Retina (tissue), 1 donor: ENCODE measurements around the gene PAK1IP1.
A peak's percentile ranks its signal among the peaks of the same experiment; 100 is the strongest.
"Not testable (repeated sequence)": the region's sequence is repeated elsewhere in the genome, so short reads cannot be mapped to it uniquely, and the experiment has no call there.

ENCODE experiments used
- DNase-seq: peaks from one replicate; pipeline ENCODE4 v3.0.0-alpha.2; 2016

Gene PAK1IP1

DNA sequence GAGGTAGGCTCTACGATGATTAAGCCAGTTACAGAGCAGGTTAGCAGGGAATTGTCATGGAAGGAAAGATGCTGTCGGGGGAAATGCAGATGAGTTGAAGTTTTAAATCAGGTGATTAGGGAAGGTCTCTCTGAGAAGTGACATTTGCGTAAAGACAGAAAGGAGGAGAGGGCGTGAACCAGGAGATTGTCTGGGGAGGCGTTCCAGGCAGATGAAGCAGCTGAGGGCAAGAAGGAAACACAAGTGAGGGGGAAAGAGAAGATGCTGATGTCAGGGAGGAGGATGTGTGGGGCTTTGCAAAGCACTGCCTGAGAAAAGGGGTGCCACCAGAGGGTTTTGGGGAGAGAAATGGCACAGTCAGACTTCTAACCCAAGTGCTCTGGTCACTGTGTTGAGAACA lies 50.3 kb downstream of the PAK1IP1 start:
- DNase-seq: no peak

DNA sequence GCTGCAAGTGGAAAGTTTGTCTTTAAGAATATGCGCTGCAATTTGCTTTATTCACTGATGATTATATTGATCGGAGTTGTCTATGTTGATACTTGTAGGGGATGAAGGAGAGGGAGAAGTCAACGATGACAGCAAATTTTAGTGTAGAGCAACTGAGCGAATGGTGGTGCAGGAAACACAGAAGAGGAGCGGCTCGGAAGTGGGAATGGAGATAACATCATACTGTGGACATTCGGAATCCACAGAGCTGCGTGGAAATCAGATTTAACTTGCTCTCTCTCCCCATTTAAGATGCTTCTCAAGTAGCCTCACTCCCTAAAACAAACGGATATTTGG lies 52.1 kb downstream of the PAK1IP1 start:
- peak; percentile 5 for DNase-seq

DNA sequence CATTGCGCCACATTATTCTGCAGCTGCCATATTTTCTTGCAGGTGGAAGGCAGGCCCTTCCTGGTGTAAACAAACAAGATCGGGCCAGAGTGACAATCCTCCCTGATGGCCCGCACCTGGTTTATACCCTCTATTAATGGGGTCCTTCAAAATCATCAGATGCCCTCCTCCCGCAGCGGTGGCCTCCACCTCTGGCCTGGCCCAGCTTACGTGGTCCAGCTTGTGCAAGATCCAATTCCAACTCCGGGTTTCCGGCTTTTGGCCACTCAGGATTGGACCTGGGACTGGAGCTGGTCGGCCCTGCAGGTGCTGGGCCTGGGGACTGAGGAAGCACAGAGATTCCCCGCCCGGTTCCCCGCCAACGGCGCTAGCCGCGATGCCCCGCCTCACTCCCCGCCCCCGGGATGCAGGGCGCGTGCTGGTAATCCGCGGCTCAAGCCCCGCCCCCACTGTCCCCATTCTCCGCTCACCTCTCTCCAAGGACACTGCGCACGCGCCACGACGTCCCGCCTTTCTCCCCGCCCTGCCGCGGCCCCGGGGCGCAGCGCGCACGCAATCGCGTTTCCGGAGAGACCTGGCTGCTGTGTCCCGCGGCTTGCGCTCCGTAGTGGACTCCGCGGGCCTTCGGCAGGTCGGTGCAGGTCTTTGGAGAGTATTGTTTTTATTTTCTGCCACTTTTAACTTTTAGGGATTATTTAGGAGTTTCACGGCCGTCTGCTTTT lies 52.6 kb downstream of the PAK1IP1 start, which contains the start of gene TMEM14B:
Gene TMEM14B (plus strand): TSS at position 555 of the 722 bp plus-strand sequence. CDS start 1,441 bp downstream, outside the sequence.
- peak; percentile 97 for DNase-seq

DNA sequence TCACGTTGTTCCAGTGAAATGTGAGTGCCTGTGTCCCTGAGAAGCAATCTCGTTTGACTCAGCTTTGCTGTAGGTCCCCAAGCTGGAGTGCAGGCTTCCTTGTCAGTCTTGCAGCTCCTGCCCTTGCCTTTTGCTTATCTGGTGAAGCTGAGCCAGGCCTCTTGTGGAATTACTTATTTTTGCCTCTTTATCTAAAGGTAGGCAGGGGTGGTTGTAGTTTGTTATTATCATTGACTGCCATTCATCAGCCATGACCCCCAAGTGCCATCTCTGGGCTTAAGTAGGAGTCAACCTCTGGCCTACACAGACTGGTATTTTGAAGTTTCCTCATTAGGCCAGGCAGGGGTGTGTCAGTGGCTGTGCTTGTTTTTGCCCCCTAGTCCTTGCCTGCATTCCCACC lies 55.0 kb downstream of the PAK1IP1 start:
- no peak for DNase-seq

DNA sequence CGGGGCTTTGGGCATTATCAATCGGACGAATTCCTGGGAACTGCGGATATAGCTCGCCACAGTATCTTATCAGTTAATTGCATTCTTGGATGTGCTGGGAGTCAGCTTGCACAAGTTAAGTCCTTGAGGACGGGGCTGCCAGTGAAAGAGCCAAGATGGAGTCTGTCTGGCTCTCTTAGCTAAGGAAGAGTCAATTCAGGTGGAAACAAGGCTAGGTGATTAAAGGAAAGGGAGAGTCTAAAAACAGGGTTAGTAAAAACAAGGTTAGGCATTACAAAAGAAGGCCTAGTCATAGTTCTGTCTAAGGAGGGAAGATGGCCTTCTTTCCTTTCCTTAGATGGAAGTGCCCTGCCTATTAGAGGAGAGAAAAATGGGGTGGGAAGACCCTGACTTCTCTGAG lies 55.8 kb downstream of the PAK1IP1 start:
- DNase-seq: not testable (repeated sequence)

DNA sequence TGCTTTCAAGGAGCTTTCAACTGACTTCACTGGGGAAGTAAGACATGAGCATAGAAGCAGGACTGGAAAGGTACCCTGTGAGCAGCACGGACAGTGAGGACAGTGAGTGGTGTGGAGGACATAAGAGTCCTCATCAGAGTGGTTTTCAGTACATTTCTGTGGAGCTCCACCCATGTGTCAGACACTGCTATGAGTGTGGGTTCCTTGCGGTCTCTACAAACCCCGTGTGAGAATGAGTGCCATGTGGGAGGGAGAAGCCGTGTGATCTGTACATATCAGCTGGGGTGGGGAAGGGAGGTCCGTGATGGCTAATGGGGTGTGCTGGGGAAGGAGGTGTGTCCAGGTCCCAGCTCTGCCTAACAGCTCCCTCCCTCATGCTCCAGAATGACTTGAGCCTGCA lies 57.0 kb downstream of the PAK1IP1 start:
- DNase-seq: not testable (repeated sequence)

DNA sequence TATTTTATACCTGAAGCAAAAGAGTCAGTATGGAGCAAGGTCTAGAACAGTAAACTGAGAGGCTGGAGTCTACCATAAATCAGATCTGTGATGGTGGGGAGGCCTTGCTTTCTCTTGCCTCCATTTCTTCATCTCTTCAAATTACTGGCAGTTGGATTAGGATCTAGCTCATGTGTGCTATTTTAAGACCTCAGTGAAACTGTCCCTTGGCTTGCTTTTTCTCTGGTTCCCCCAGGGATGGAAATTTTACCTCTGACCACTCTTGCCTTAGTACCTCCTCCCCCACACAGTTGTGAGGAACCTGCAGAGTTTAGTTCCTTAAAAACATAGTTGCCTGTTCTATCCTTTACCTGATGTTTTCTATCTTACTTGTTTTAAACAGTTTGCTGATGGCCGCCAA lies 61.3 kb downstream of the PAK1IP1 start:
- DNase-seq: no peak
